ENCODE results near the gene CPN2. TPM values are rescaled to one million over a fixed set of nuclear protein-coding genes. Genes with fewer than 3 reads are reported as not detected.

Gene CPN2
- total and polyA plus RNA-seq, 2 experiments from 2014 or later, result 0.10 to 0.14 TPM

DNA sequence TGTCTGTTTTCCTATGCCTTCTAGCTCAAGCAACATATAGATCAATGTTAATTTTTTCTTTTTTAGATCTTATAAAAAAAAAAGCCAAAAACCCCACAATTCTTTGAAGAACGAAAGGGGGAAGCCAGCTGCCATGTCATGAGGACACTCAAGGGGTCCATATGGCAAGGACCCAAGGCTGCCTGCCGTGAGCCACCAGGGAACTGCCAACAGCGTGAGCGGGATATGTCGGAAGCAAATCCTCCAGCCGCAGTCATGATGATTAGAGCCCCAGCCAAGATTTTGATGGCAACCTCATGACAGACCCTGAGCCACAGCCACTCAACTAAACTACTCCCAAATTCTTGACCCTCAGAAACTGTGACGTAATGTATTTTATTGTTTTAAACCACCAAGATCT is 41.4 kb upstream of the CPN2 start:
- TF ChIP-seq EZH2phosphoT487 (IDR thresholded peaks at IDR 0.05; ENCODE audit: unreplicated experiment) (no peak), ZNF331 (CRISPR knock-in tag; IDR thresholded peaks at IDR 0.05; ENCODE audit: low read depth) (no peak), CREB1 (CRISPR knock-in tag; IDR thresholded peaks at IDR 0.05; ENCODE audit: low read depth) (no peak), STAT1 (IDR thresholded peaks at IDR 0.05; ENCODE audit: unreplicated experiment) (no peak), POLR2AphosphoS5 (IDR thresholded peaks at IDR 0.05; ENCODE audit: low read depth) (no peak), ZNF114 (CRISPR knock-in tag; IDR thresholded peaks at IDR 0.05) (no peak), NANOG (IDR thresholded peaks at IDR 0.05; ENCODE audit: borderline replicate concordance) (no peak), JUNB (IDR thresholded peaks at IDR 0.05; ENCODE audit: unreplicated experiment) (no peak), EZH2 (IDR thresholded peaks at IDR 0.05; ENCODE audit: low read depth, unreplicated experiment) (no peak)
- TF ChIP-seq, protein P1, sequence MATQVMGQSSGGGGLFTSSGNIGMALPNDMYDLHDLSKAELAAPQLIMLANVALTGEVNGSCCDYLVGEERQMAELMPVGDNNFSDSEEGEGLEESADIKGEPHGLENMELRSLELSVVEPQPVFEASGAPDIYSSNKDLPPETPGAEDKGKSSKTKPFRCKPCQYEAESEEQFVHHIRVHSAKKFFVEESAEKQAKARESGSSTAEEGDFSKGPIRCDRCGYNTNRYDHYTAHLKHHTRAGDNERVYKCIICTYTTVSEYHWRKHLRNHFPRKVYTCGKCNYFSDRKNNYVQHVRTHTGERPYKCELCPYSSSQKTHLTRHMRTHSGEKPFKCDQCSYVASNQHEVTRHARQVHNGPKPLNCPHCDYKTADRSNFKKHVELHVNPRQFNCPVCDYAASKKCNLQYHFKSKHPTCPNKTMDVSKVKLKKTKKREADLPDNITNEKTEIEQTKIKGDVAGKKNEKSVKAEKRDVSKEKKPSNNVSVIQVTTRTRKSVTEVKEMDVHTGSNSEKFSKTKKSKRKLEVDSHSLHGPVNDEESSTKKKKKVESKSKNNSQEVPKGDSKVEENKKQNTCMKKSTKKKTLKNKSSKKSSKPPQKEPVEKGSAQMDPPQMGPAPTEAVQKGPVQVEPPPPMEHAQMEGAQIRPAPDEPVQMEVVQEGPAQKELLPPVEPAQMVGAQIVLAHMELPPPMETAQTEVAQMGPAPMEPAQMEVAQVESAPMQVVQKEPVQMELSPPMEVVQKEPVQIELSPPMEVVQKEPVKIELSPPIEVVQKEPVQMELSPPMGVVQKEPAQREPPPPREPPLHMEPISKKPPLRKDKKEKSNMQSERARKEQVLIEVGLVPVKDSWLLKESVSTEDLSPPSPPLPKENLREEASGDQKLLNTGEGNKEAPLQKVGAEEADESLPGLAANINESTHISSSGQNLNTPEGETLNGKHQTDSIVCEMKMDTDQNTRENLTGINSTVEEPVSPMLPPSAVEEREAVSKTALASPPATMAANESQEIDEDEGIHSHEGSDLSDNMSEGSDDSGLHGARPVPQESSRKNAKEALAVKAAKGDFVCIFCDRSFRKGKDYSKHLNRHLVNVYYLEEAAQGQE (IDR thresholded peaks at IDR 0.05; ENCODE audit: unreplicated experiment), result no peak
- TF ChIP-seq, protein P2, sequence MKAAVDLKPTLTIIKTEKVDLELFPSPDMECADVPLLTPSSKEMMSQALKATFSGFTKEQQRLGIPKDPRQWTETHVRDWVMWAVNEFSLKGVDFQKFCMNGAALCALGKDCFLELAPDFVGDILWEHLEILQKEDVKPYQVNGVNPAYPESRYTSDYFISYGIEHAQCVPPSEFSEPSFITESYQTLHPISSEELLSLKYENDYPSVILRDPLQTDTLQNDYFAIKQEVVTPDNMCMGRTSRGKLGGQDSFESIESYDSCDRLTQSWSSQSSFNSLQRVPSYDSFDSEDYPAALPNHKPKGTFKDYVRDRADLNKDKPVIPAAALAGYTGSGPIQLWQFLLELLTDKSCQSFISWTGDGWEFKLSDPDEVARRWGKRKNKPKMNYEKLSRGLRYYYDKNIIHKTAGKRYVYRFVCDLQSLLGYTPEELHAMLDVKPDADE (IDR thresholded peaks at IDR 0.05), result no peak
- TF ChIP-seq, protein P3, sequence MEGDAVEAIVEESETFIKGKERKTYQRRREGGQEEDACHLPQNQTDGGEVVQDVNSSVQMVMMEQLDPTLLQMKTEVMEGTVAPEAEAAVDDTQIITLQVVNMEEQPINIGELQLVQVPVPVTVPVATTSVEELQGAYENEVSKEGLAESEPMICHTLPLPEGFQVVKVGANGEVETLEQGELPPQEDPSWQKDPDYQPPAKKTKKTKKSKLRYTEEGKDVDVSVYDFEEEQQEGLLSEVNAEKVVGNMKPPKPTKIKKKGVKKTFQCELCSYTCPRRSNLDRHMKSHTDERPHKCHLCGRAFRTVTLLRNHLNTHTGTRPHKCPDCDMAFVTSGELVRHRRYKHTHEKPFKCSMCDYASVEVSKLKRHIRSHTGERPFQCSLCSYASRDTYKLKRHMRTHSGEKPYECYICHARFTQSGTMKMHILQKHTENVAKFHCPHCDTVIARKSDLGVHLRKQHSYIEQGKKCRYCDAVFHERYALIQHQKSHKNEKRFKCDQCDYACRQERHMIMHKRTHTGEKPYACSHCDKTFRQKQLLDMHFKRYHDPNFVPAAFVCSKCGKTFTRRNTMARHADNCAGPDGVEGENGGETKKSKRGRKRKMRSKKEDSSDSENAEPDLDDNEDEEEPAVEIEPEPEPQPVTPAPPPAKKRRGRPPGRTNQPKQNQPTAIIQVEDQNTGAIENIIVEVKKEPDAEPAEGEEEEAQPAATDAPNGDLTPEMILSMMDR (conservative IDR thresholded peaks at IDR 0.05; ENCODE audit: low read depth in 2 of 2), result no peak
- TF ChIP-seq, protein P4, sequence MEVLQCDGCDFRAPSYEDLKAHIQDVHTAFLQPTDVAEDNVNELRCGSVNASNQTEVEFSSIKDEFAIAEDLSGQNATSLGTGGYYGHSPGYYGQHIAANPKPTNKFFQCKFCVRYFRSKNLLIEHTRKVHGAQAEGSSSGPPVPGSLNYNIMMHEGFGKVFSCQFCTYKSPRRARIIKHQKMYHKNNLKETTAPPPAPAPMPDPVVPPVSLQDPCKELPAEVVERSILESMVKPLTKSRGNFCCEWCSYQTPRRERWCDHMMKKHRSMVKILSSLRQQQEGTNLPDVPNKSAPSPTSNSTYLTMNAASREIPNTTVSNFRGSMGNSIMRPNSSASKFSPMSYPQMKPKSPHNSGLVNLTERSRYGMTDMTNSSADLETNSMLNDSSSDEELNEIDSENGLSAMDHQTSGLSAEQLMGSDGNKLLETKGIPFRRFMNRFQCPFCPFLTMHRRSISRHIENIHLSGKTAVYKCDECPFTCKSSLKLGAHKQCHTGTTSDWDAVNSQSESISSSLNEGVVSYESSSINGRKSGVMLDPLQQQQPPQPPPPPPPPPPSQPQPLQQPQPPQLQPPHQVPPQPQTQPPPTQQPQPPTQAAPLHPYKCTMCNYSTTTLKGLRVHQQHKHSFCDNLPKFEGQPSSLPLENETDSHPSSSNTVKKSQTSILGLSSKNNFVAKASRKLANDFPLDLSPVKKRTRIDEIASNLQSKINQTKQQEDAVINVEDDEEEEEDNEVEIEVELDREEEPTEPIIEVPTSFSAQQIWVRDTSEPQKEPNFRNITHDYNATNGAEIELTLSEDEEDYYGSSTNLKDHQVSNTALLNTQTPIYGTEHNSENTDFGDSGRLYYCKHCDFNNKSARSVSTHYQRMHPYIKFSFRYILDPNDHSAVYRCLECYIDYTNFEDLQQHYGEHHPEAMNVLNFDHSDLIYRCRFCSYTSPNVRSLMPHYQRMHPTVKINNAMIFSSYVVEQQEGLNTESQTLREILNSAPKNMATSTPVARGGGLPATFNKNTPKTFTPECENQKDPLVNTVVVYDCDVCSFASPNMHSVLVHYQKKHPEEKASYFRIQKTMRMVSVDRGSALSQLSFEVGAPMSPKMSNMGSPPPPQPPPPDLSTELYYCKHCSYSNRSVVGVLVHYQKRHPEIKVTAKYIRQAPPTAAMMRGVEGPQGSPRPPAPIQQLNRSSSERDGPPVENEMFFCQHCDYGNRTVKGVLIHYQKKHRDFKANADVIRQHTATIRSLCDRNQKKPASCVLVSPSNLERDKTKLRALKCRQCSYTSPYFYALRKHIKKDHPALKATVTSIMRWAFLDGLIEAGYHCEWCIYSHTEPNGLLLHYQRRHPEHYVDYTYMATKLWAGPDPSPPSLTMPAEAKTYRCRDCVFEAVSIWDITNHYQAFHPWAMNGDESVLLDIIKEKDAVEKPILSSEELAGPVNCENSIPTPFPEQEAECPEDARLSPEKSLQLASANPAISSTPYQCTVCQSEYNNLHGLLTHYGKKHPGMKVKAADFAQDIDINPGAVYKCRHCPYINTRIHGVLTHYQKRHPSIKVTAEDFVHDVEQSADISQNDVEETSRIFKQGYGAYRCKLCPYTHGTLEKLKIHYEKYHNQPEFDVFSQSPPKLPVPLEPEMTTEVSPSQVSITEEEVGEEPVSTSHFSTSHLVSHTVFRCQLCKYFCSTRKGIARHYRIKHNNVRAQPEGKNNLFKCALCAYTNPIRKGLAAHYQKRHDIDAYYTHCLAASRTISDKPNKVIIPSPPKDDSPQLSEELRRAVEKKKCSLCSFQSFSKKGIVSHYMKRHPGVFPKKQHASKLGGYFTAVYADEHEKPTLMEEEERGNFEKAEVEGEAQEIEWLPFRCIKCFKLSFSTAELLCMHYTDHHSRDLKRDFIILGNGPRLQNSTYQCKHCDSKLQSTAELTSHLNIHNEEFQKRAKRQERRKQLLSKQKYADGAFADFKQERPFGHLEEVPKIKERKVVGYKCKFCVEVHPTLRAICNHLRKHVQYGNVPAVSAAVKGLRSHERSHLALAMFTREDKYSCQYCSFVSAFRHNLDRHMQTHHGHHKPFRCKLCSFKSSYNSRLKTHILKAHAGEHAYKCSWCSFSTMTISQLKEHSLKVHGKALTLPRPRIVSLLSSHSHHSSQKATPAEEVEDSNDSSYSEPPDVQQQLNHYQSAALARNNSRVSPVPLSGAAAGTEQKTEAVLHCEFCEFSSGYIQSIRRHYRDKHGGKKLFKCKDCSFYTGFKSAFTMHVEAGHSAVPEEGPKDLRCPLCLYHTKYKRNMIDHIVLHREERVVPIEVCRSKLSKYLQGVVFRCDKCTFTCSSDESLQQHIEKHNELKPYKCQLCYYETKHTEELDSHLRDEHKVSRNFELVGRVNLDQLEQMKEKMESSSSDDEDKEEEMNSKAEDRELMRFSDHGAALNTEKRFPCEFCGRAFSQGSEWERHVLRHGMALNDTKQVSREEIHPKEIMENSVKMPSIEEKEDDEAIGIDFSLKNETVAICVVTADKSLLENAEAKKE (CRISPR knock-in tag; IDR thresholded peaks at IDR 0.05), result no peak
- DNase-seq (ENCODE audit: low spot score) (no peak), ATAC-seq (no peak)
- peaks cover 16% of the 10 kb centered on the region for H3K4me1 Mint-ChIP-seq
- H3K27me3 Mint-ChIP-seq (ENCODE audit: insufficient read depth, low read depth, poor library complexity), result peaks cover 27% of the 10 kb centered on the region
- peaks cover 11% of the 10 kb centered on the region for H3K4me1 ChIP-seq (ENCODE audit: insufficient read depth)
- no peaks in the 10 kb centered on the region for H3K9me2 ChIP-seq (ENCODE audit: insufficient read depth)
- no peaks in the 10 kb centered on the region for H3K79me2 ChIP-seq (replicated peaks; ENCODE audit: insufficient read depth)
- no peak overlapping the region for H3K4me3 ChIP-seq
- H3K4me3 Mint-ChIP-seq, result no peak overlapping the region
- H3F3A ChIP-seq (replicated peaks; ENCODE audit: low read depth), result peaks cover 7% of the 10 kb centered on the region; the same call in 1 of the 2 replicates
- H3K36me3 ChIP-seq (ENCODE audit: insufficient read depth), result no peaks in the 10 kb centered on the region; the same call in 1 of the 2 replicates
- peaks cover 10% of the 10 kb centered on the region; the same call in 2 of the 3 replicates for H3K9me3 Mint-ChIP-seq
- no peak overlapping the region for H3K27ac Mint-ChIP-seq
- H2AFZ ChIP-seq, result no peak overlapping the region
- H4K20me1 ChIP-seq (replicated peaks; ENCODE audit: insufficient read depth), result no peaks in the 10 kb centered on the region
- peaks cover 23% of the 10 kb centered on the region for H3K27me3 ChIP-seq (ENCODE audit: insufficient read depth)
- H3K36me3 Mint-ChIP-seq (ENCODE audit: low read depth), result no peaks in the 10 kb centered on the region
- no peak overlapping the region for H3K27ac ChIP-seq (ENCODE audit: low read depth)
- no peak overlapping the region for H3K4me2 ChIP-seq

Data from GM23338 (cell line).